ENCODE measurements around the gene AXDND1.

GRCh38 chr1:179506199-179506598 is 140.4 kb downstream of the AXDND1 start:
- no peak for TF ChIP-seq EZH2 (IDR thresholded peaks at IDR 0.05; ENCODE audit: low read depth)
- TF ChIP-seq CTCF (conservative IDR thresholded peaks at IDR 0.05), result no peak

Data from PC-9 (cell line).